NCI-H146 (cell line): ENCODE measurements around the gene KLK8.
"Not testable (repeated sequence)": the region's sequence is repeated elsewhere in the genome, so short reads cannot be mapped to it uniquely, and the experiment has no call there.

Source experiments
- DNase-seq: peaks from one replicate; lab custom pipeline; 2025; lab: John Stamatoyannopoulos, UW

Gene KLK8

DNA sequence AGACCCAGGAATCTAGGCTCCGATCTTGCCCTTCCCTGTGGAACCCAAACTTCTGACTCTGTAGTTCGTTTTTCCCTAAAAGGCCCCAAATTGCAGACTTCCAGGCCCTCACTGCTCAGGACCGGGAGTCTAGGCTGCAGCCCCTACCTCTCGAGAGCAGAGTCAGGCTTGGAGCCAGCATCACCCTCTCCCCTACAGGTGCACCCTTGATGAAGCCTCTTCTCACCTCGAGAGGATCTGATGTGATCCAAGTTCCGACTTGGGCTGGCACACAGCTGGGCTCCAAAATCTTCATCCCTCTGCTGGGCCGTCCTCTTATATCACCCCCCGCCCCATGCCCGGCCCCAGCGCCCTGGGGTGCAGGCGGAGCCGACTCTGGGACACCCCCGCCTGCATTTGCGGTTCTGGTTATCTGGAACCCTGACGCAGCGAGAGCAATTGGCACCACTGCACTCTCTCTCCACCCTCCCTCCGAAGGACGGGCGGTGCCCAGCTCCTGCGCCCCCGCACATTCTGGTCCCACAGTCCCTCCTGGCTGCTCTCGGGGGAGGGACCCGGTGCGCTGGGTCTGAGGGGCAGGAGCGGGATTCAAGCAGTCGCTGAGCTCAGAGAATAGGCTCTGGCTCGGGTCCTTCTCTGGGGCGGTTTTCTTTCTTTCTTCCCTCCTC lies 17.6 kb downstream of the KLK8 start, which contains the start of gene KLK7:
Gene KLK7, minus strand, starts transcription at position 293 of the 668 bp plus-strand sequence. CDS start 1,518 bp downstream, outside the sequence.
- DNase-seq, result no peak

DNA sequence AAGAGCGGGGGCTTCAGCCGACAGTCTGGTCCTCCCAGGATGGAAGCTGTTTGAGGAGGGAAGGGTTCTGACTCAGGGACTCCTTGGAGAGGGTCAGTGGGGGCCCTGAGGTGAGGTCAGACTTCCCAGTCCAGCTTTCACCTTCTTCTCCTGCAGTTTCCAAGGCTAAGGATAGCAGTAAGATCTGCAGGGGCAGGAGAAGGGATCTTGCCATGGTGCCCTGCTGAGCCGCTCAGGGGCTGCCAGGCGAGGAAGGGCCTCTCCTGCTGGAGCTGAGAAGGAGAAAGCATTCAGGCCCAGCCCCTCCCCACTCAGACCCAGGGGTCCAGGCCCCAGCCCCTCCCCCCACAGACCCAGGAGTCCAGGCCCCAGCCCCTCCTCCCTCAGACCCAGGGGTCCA lies 19.2 kb downstream of the KLK8 start:
- DNase-seq, result no peak

DNA sequence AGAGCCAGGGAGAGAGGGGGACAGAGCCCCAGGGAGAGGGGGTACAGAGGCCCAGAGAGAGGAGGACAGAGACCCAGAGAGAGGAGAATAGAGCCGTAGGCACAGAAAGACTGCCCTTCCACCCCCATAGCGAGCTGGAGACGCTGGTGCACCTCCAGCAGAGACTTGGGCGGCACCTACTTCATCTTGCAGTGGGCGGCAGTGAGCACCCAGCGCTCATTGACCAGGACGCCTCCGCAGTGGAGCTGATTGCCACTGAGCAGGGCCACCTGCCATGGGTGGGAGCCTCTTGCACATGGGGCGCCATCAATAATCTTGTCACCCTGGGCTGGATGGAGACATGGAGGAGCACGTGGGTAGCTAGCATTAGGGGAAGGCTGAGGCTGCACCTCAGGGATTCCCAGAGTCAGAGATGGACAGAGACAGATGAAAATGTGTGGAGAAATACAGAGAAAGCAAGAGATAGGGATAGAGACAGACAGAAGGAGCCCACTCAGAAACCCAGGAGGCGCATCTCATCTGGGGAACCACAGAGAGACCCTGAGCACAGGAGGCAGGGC lies 19.7 kb downstream of the KLK8 start:
- no peak for DNase-seq

DNA sequence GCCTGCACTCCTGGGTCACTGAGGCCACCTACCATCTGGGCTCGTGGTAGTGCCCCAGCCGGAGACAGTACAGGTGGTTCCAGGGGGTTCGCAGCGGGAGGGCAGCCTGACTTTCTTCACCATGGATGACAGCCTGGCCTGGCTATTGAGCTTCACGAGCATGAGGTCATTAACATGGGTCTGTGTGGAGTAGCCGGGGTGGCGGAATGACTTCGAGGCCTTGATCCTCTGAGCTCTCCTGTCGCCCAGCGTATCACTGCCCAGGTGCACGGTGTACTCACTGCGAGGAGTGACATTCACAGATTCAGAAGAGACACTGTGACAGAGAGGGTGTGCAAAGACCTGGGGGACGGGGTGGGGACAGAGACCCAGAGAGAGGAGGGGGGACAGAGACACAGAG lies 21.2 kb downstream of the KLK8 start:
- no peak for DNase-seq

DNA sequence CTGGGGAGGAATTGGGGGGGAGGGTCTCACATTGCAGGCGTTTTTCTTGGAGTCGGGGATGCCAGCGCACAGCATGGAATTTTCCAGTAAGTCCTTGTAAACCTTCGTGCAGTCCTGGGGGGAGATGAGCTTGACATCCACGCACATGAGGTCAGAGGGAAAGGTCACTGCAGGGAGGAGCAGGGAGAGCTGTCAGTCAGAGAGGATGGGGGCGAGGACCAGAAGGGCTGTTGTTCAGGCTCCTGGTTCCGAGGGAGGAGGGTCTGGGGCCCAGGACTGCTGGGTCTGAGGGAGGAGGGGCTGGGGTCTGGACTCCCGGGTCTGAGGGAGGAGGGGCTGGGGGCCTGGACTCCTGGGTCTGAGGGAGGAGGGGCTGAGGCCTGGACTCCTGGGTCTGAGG lies 21.6 kb downstream of the KLK8 start:
- DNase-seq, result no peak

DNA sequence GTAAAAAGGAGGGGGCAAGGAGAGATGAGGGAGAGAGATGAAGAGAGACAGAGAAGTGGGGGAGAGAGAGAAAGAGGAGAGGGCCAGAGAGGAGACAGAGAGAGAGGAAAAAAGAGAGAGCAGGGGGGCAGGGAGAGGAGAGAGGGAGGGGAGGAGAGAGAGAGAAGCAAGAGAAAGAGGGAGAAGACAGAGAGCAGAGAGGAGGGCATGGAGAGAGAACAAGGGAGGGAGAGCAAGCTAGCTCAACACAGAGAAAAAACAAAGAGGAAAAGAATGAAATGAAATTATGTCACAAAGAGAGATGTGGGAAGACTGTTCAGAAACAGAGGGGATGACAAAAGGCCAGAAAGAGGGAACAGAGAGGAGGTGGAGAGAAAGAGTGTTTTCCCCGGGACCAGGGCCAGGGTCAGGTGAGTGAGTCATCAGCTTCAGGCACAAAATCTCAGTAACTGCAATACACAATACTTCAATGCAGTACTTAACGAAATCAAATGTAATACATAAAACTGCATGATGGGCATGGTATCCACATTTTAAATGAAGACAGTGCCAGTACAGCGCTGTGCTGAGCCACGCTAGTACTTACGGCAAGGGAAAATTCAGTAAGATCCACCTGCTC lies 22.5 kb downstream of the KLK8 start:
- no peak for DNase-seq

DNA sequence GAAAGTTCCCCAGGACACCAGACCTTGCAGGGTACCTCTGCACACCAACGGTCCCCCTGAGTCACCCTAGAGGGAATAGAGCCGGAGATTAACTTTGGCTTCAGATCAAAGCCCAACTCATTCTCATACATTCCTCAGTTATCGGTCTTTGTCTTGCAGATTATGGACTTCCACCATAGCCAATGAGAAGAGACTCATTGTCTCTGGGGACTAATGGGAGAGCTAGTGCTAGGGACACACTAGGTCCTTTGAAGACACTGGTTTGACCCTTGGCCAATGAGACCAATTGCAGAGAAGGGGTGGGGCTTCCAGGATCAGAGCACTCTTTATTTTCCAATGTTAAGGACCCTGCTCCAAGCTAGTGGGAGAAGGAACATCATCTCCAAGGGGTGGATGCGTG lies 23.8 kb downstream of the KLK8 start:
- DNase-seq, result no peak

DNA sequence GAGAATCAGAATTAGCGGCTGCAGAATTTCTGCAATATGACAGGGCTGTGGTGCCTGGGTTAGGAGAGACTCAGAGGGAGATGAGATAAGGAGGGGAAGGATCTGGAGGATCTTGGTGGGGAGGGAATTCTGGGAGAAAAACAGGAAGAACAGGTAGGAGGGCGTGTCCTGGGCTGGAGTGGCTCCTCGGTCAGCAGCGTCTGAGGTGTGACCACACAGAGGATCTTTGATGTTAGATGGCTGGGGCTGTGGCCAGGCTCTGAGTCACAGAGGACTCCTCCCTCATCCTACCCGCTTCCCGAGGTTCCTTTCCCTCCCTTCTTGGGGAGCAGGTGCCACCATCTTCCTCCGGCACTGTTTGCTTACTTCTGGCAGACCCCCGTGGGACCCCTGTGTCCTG lies 25.6 kb downstream of the KLK8 start:
- no peak for DNase-seq

DNA sequence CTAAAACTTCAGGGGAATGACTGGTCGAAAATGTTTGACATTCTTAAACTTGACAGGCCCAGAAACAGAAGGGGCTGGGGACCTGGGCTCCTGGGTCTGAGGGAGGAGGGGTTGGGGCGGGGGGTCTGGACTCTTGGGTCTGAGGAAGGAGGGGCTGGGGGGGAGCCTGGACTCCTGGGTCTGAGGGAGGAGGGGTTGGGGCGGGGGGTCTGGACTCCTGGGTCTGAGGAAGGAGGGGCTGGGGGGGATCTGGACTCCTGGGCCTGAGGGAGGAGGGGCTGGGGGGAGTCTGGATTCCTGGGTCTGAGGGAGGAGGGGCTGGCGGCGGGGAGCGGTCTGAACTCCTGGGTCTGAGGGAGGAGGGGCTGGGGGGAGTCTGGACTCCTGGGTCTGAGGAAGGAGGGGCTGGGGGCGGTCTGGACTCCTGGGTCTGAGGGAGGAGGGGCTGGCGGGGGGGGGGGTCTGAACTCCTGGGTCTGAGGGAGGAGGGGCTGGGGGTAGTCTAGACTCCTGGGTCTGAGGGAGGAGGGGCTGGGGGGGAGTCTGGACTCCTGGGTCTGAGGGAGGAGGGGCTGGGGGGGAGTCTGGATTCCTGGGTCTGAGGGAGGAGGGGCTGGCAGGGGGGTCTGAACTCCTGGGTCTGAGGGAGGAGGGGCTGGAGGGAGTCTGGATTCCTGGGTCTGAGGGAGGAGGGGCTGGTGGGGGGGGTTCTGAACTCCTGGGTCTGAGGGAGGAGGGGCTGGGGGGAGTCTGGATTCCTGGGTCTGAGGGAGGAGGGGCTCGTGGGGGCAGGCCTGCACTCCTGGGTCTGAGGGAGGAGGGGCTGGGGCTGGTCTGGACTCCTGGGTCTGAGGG lies 26.5 kb downstream of the KLK8 start:
- DNase-seq, result no peak

DNA sequence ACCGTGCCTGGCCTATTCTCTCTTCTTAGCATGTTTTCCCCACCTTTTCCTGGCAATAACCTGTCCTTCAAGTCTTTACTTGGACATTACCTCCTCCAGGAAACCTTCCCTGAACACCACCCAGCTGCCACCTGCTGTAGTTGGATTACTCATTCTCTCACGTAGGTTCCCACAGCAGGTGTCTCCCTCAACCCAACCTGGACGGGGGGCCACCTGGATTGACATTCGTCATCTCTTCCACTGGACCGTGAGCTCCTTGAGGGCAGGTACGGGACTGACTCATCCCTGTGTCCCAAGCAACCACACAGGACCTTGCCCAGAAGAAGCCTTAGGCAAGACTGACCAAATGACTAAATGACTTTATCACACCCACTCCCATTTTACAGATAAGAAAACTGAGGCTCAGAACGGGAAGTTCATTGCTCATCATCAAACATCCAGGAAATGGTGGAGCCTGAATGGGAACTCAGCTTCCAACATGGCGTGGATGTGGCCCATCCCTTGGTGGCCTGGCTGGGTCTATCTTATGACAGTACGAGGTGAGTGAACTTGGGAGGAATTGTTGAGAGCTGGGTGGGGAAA lies 28.5 kb downstream of the KLK8 start:
- no peak for DNase-seq

DNA sequence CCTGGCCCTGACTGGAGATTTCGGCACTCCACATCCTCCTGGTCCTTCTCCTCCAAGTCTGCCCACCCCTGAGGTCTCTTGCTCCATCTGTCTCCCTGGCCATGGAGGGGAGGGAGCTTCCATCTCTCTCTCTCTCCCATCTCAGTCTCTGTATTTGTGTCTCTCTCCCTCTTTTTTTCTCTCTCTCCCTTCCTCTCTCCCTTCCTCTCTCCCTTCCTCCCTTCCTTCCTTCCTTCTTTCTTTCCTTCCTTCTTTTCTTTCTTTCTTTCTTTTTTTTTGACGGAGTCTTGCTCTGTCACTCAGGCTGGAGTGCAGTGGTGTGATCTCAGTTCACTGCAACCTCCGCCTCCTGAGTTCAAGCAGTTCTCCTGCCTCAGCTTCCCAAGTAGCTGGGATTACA lies 31.6 kb downstream of the KLK8 start:
- DNase-seq, result not testable (repeated sequence)

DNA sequence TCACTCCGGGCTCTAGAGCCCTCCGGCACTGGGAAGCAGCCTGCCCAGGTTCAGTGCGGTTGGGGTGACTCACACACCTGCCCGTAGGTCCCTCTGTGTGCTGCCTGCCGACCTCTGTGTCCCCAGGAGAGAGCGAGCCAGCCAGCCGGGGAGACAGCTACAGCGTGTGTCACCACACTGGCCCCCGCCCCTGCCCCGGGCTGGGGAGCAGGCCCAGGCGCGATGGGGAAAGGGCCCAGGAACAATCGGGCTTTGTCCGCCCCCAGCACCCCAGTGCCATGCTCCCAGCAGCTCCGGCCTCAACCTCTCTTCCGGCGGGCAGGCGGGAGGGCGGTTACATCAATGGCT lies 32.0 kb downstream of the KLK8 start, which contains the start of gene KLK6:
Gene KLK6, minus strand, starts transcription at position 179 of the 348 bp plus-strand sequence. CDS start 1,487 bp downstream, outside the sequence.
- no peak for DNase-seq

DNA sequence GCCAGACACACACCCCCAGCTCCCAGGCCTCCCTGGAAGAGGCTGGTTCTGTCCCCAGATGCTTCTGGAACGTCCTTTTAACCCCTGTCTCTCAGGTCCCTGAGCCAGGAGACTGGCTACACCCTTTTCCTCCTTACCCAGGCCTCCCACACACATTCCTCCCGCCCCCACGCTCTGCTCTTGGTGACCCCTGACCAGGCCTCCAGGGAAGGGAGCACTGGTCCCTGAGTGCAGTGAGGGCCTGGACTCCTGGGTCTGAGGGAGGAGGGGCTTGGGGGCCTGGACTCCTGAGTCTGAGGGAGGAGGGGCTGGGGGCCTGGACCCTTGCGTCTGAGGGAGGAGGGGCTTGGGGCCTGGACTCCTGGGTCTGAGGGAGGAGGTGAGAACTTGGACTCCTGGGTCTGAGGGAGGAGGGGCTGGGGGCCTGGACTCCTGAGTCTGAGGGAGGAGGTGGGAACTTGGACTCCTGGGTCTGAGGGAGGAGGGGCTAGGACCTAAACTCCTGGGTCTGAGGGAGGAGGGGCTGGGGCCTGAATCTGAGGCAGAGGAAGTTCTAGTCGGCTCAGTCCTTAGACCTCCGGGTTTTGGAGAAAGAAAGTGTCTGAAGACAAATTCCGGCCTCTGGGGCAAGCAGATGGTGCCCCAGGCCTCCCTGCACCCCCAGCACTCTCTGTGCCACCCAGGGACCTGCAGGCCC lies 32.5 kb downstream of the KLK8 start:
- DNase-seq, result no peak

DNA sequence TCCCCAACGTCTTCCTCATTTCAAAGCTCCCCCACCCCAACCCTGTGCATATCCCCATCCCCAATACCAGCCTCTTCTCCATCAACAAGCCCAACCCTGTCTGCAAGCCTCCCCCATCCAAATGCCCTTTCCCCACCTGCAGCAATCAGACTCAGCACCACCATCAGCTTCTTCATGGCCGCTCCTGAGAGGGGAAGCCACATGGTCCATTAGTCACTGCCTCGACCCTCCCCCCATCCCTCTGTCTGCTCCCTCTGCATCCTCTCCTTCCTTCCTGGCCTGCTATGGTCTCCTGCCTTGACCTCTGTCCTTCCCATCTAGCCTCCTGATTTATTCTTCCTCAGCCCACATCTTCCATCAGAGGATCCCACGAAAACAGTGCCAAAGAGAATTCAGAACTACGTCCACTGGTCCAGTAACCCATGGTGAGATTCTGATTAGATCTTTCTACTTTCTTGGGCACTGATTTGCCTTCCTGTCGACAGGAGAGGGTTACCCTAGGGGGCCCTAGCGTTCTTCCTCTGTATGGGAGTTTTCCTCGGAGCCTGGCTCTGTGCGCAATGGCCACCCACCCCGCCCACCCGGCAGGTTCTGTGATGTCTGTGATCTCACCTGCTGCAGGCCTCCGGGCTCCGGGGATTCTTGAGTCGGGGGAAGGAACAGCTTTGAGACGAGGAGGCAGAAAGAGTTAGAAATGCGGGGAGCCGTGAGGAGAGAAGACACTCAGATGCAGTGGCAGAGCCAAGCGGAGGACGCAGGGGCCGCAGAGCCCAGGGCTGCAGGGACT lies 33.3 kb downstream of the KLK8 start:
- no peak for DNase-seq

DNA sequence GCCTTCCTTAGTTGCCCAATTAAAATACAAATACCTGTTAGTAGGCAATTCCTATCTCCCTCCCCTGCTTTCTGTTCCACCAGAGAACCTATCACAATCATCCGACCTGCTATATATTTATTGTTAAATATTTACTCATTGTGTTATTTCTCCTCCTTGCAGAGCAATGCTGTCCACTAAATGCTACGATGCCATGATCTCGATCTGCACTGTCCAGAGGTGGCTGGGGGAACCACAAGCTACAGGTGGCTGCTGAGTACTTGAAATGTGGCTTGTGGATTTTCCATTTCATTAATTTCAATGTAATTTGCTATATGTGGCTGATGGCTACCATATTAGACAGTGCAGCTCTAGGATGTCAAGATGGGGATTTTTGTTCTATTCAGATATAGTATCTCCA lies 37.1 kb downstream of the KLK8 start:
- DNase-seq, result no peak

DNA sequence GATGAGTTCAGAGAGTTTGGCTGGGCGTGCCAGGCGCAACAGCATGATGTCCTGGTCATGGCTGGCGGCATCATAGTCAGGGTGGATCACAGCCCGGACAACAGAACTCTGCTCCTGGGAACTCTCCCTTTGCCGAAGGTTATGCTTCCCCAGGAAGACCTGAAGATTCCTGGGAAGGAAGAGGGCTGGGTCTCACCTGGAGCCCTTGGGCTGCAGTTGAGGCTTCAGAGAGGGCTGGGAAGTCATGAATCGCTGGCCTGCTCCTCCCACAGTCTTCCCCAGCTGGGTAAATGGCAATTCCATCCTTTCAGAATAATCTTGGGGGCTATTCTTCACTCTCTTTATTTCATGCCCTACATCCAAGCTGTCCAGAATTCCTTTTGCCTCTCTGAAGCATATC lies 38.0 kb downstream of the KLK8 start:
- no peak for DNase-seq

DNA sequence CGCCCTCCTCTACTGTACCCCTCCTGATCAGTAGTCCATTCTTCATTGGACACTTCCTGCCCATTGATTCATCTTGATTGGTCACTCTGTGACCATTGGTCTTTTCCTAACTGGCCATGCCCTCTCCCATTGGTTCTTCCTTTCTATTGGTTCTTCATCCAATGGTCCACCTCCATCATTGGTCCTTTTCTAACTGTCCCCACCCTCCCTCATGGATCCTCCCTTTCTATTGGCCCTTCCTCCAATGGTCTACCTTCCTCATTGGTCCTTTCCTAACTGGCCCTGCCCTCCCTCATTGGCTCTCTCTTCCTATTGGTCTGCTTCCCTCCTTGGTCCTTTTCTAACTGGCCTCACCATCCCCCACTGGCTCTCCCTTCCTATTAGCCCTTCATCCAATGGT lies 39.2 kb downstream of the KLK8 start:
- no peak for DNase-seq

DNA sequence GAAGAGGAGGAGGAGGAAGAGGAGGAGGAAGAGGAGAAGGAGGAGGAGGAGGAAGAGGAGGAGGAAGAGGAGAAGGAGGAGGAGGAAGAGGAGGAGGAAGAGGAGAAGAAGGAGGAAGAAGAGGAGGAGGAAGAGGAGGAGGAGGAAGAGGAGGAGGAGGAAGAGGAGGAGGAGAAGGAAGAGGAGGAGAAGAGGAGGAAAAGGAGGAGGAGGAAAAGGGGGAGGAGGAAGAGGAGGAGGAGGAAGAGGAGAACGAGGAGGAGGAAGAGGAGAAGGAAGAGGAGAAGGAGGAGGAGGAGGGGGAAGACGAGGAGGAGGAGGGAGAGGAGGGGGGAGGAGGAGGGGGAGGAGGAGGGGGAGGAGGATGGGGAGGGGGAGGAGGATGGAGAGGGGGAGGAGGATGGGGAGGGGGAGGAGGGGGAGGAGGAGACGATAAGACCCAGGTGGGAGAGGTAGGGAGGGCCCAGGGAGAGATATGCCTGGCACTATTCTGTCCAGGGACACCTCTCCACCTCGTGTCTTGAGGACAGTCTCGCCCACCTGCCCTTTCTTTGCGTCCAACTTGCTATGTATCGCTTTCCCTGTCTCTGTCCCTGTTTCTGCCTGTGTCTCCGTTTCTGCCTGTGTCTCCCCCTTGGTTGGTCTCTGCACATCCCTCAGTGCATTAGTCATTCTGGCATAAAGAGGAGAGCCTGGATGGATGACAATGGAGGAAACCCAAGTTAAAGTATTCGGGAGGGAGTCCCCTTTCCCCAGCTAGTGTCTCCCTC lies 41.5 kb downstream of the KLK8 start:
- no peak for DNase-seq

DNA sequence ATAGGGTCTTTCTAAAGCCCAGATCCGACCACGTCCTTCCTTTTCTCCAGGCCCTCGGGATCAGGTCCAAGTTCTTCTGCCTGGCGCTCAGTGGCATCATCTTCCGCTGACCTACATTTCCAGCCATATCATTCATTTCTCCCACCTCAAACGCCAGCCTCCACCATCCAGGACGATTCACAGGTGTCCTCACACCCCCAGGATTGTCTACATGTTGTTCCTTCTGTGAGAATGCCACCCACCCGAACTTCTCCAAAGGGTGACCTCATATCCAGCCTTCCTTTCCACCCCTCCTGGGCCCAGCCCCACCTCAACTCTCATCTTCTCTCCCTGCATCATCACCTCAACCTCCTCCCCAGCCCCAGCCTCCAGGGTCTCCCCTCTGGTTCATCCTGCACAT lies 43.8 kb downstream of the KLK8 start:
- DNase-seq, result no peak

DNA sequence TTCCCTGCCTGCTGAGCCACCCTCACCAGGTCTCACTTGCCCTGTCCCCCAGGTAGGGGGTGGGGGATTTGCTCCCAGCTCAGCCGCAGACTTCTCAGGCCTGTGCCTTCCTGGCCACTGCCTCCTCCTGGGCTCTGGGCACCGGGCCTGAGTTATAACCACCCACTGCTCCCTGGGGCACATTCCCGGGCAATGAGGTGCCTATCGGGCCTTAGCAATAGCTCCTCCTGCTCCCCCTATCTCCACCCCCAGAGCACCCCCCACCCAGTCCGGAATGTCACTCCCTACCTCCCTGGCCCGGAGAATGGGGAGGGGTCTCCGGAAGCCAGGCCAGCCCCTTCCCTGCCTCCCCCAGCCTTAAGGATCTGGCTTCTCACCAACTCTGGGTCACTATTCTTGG lies 48.5 kb downstream of the KLK8 start, which contains the start of gene KLK5:
Gene KLK5, minus strand, starts transcription at position 129 of the 400 bp plus-strand sequence. CDS start 381 bp downstream, outside the sequence.
- DNase-seq, result no peak
